H9 (cell line): ENCODE results near the gene FASTK. TPM values are rescaled to one million over a fixed set of nuclear protein-coding genes. Genes with fewer than 3 reads are reported as not detected.
A peak's percentile ranks its signal among the peaks of the same experiment; 100 is the strongest.

Source experiments
- DNase-seq: peaks from one replicate; pipeline ENCODE4 v3.0.0-alpha.2; 2017
- H2AFZ ChIP-seq: one replicate; pipeline ENCODE4 v1.6.1; 2013; ENCODE audit warnings: mild to moderate bottlenecking, low read length, control low read depth, moderate library complexity
- H2AK5ac ChIP-seq: 2 replicates; pipeline ENCODE4 v1.6.1; 2013; ENCODE audit warnings: low read length, control low read depth, mixed read lengths; ENCODE audit not compliant: insufficient read length
- H2BK120ac ChIP-seq: one replicate; pipeline ENCODE4 v1.6.1; 2013; ENCODE audit warnings: low read depth, mild to moderate bottlenecking, low read length, control low read depth, inconsistent platforms; ENCODE audit not compliant: poor library complexity, severe bottlenecking
- H2BK12ac ChIP-seq: 2 replicates; pipeline ENCODE4 v1.6.1; 2013; ENCODE audit warnings: low read length, control low read depth, mixed read lengths, low read depth; ENCODE audit not compliant: insufficient read length
- H2BK15ac ChIP-seq: 2 replicates; pipeline ENCODE4 v1.6.1; 2013; ENCODE audit warnings: low read depth, low read length, control low read depth
- H2BK20ac ChIP-seq: one replicate; pipeline ENCODE4 v1.6.1; 2013; ENCODE audit warnings: low read depth, mild to moderate bottlenecking, low read length, control low read depth, inconsistent platforms; ENCODE audit not compliant: poor library complexity, severe bottlenecking
- H2BK5ac ChIP-seq: 2 replicates; pipeline ENCODE4 v1.6.1; 2013; ENCODE audit warnings: low read length, control low read depth, mixed read lengths; ENCODE audit not compliant: insufficient read length
- H3K14ac ChIP-seq: 2 replicates; pipeline ENCODE4 v1.6.1; 2013; ENCODE audit warnings: low read length, control low read depth; ENCODE audit not compliant: insufficient read depth
- H3K18ac ChIP-seq: 2 replicates; pipeline ENCODE4 v1.6.1; 2013; ENCODE audit warnings: low read depth, mild to moderate bottlenecking, mixed read lengths, low read length, control low read depth; ENCODE audit not compliant: insufficient read length
- H3K23ac ChIP-seq: 2 replicates; pipeline ENCODE4 v1.6.1; 2013; ENCODE audit warnings: low read length, control low read depth, mixed read lengths, low read depth; ENCODE audit not compliant: insufficient read length
- H3K23me2 ChIP-seq: 2 replicates; pipeline ENCODE4 v1.6.1; 2013; ENCODE audit warnings: low read depth, mild to moderate bottlenecking, mixed read lengths, low read length, control low read depth; ENCODE audit not compliant: insufficient read length, poor library complexity, severe bottlenecking
- H3K27ac ChIP-seq: 2 replicates; pipeline ENCODE4 v1.5.1; 2013; ENCODE audit warnings: low read length, control low read depth, mixed read lengths, low read depth; ENCODE audit not compliant: insufficient read length
- H3K27me3 ChIP-seq: 2 replicates; pipeline ENCODE4 v1.6.1; 2013; ENCODE audit warnings: low read length, control low read depth, inconsistent platforms; ENCODE audit not compliant: insufficient read depth
- H3K4ac ChIP-seq: 2 replicates; pipeline ENCODE4 v1.6.1; 2013; ENCODE audit warnings: low read depth, mild to moderate bottlenecking, control low read depth, inconsistent platforms, low read length, moderate library complexity
- H3K4me1 ChIP-seq: 2 replicates; pipeline ENCODE4 v1.6.1; 2013; ENCODE audit warnings: low read length, control low read depth, inconsistent platforms; ENCODE audit not compliant: insufficient read depth
- H3K4me2 ChIP-seq: 2 replicates; pipeline ENCODE4 v1.6.1; 2013; ENCODE audit warnings: low read length, control low read depth, mixed read lengths; ENCODE audit not compliant: insufficient read length, insufficient read depth
- H3K56ac ChIP-seq: 2 replicates; pipeline ENCODE4 v1.6.1; 2013; ENCODE audit warnings: low read depth, mild to moderate bottlenecking, mixed read lengths, low read length, control low read depth; ENCODE audit not compliant: insufficient read length
- H3K79me1 ChIP-seq: 2 replicates; pipeline ENCODE4 v1.6.1; 2013; ENCODE audit warnings: low read depth, mild to moderate bottlenecking, moderate library complexity, low read length, control low read depth, inconsistent platforms; ENCODE audit not compliant: insufficient read depth, poor library complexity, severe bottlenecking
- H3K79me2 ChIP-seq: 2 replicates; pipeline ENCODE4 v1.6.1; 2013; ENCODE audit warnings: low read length, control low read depth, inconsistent platforms; ENCODE audit not compliant: insufficient read depth
- H3K9ac ChIP-seq: 2 replicates; pipeline ENCODE4 v1.6.1; 2013; ENCODE audit warnings: low read length, control low read depth, mixed read lengths; ENCODE audit not compliant: insufficient read length; ENCODE audit errors: extremely low read depth
- H3K9me3 ChIP-seq: one replicate; pipeline ENCODE4 v1.6.1; 2013; ENCODE audit warnings: low read depth, low read length, inconsistent platforms; ENCODE audit not compliant: control insufficient read depth
- H3T11ph ChIP-seq: one replicate; pipeline ENCODE4 v1.6.1; 2013; ENCODE audit warnings: mild to moderate bottlenecking, low read length, control low read depth, inconsistent platforms
- H4K20me1 ChIP-seq: one replicate; pipeline ENCODE4 v1.6.1; 2013; ENCODE audit not compliant: control insufficient read depth, insufficient read length, insufficient read depth
- H4K5ac ChIP-seq: 2 replicates; pipeline ENCODE4 v1.6.1; 2013; ENCODE audit warnings: low read depth, mild to moderate bottlenecking, mixed read lengths, low read length, control low read depth; ENCODE audit not compliant: insufficient read length
- H4K8ac ChIP-seq: replicated peaks from 2 replicates; pipeline ENCODE4 v1.6.1; 2013; ENCODE audit warnings: low read length, control low read depth, mixed read lengths, low read depth; ENCODE audit not compliant: insufficient read length
- H4K91ac ChIP-seq: 2 replicates; pipeline ENCODE4 v1.6.1; 2013; ENCODE audit warnings: low read depth, mild to moderate bottlenecking, moderate library complexity, mixed read lengths, low read length, control low read depth; ENCODE audit not compliant: insufficient read length
- H3K27ac Mint-ChIP-seq, 3 experiments: 2 replicates in 2 of 3; 3 replicates in 1 of 3; pipeline ENCODE4 v1.8.0; 2020 to 2021; ENCODE audit warnings: mixed read lengths in 3 of 3, mild to moderate bottlenecking in 1 of 3, moderate library complexity in 1 of 3
- H3K27me3 Mint-ChIP-seq: 2 replicates; pipeline ENCODE4 v1.8.0; 2021; ENCODE audit warnings: low read depth, mild to moderate bottlenecking, moderate library complexity, mixed read lengths
- H3K36me3 Mint-ChIP-seq, 3 experiments: 2 replicates in 2 of 3; 3 replicates in 1 of 3; pipeline ENCODE4 v1.8.0; 2020 to 2021; ENCODE audit warnings: low read depth in 3 of 3, mixed read lengths in 3 of 3; ENCODE audit not compliant: insufficient read depth in 1 of 3
- H3K4me1 Mint-ChIP-seq, 2 experiments: 2 replicates each; pipeline ENCODE4 v1.8.0; 2020; ENCODE audit warnings: mixed read lengths in 2 of 2
- H3K4me3 Mint-ChIP-seq, 2 experiments: 2 replicates in 1 of 2; 3 replicates in 1 of 2; pipeline ENCODE4 v1.8.0; 2020 to 2021; ENCODE audit warnings: mild to moderate bottlenecking in 2 of 2, mixed read lengths in 2 of 2, moderate library complexity in 1 of 2
- H3K9me3 Mint-ChIP-seq, 2 experiments: 2 replicates in 1 of 2; 3 replicates in 1 of 2; pipeline ENCODE4 v1.8.0; 2020; ENCODE audit warnings: mild to moderate bottlenecking in 2 of 2, mixed read lengths in 2 of 2, moderate library complexity in 1 of 2
- WGBS: extraction: QIAGEN DNeasy Blood & Tissue Kit; methylation state at CpG from one replicate; pipeline ENCODE4 v1.1.7; 2013; ENCODE audit warnings: missing lambda C conversion rate, low lambda C conversion rate, mixed read lengths; ENCODE audit not compliant: insufficient read length; ENCODE audit errors: extremely low coverage; 5-methylcytosine and 5-hydroxymethylcytosine counted together
- total RNA-seq: library from RNA; stranded (reverse); gene quantifications from 2 replicates; pipeline ENCODE4 v1.2.1, GENCODE V29; 2021
- TF ChIP-seq, protein P1 (sequence below): fragments of 200-600 bp; sonication (generic); conservative IDR thresholded peaks from 3 replicates; pipeline ENCODE4 v1.8.0; 2021; ENCODE audit warnings: antibody characterized with exemption, mild to moderate bottlenecking

The FASTK gene
- total RNA-seq, 1 experiment from 2014 or later: 57.8 TPM

DNA sequence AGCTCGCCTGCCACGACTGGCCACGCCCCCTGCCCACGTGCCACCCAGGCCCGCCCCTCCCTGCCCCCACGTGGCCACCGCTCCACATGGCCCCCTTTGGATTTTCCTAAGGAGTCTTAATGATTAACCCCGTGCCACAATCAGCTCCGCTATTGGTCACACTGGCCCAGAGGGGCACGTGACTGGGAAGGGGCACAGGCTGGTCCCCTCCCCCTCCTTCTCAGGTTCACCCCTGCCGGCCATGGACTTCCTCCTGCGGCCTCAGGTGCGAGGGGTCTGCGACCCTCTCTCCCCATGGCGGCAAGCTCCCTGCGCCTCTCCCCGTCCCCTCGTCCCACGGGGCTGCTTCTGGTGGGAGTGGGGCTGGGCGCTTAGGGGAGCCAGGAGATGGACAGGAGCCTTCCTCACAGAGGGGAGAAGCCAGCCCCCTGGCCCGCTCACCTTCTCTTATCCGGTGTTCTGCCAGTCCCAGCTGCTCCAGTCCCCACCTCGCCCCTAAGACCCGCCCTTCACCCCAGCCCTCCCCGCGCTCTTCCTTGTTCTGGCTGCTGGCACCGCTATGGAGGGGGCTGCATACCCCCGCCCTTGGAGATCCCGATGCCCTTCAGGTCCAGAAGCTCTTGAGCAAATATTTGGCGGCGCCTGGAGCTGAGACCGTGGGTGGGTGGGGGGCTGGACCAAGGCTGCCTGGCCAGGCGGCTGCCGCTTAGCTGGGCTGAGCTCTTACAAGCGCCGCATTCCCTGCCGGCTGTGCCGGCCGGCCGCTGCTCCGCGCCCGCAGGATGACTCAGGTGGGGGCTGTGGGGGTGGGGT is 18.0 kb downstream of the FASTK start:
- Histone ChIP-seq H3K23ac (no peak overlapping the region), H3T11ph (no peak overlapping the region), H3K56ac (no peak overlapping the region), H4K20me1 (no peaks in the 10 kb centered on the region), H3K4ac (no peak overlapping the region), H3K14ac (peak overlapping the region; percentile 61; the same call in 1 of the 2 replicates), H3K27ac (no peak overlapping the region), H2BK20ac (no peak overlapping the region), H3K9me3 (no peaks in the 10 kb centered on the region), H2BK120ac (no peak overlapping the region), H3K9ac (peak overlapping the region; percentile 30), H4K8ac (no peak overlapping the region), H3K18ac (peak overlapping the region; percentile 43), H4K5ac (no peak overlapping the region), H3K4me1 (peaks cover 8% of the 10 kb centered on the region), H2BK5ac (no peak overlapping the region), H2AK5ac (no peak overlapping the region), H3K79me1 (no peaks in the 10 kb centered on the region), H3K23me2 (peaks cover 32% of the 10 kb centered on the region), H2BK15ac (no peak overlapping the region), H2BK12ac (no peak overlapping the region), H4K91ac (no peak overlapping the region), H3K4me2 (peak overlapping the region; percentile 58), H3K27me3 (no peaks in the 10 kb centered on the region; the same call in 1 of the 2 replicates), H3K79me2 (no peaks in the 10 kb centered on the region), H2AFZ (no peak overlapping the region)
- Mint-ChIP-seq H3K27me3 (no peaks in the 10 kb centered on the region), H3K4me3 (peak overlapping the region; percentile 67 to 91), H3K9me3 (no peaks in the 10 kb centered on the region; a peak in 1 of 5 replicates), H3K4me1 (peaks cover 31 to 39% of the 10 kb centered on the region in 2 experiments), H3K36me3 (peaks cover 17 to 30% (median 26%) of the 10 kb centered on the region in 3 experiments; a peak in 6 of 7 replicates), H3K27ac (peak overlapping the region in 1 of 3 experiments; percentile 87; a peak in 3 of 7 replicates)
- TF ChIP-seq, protein P1, sequence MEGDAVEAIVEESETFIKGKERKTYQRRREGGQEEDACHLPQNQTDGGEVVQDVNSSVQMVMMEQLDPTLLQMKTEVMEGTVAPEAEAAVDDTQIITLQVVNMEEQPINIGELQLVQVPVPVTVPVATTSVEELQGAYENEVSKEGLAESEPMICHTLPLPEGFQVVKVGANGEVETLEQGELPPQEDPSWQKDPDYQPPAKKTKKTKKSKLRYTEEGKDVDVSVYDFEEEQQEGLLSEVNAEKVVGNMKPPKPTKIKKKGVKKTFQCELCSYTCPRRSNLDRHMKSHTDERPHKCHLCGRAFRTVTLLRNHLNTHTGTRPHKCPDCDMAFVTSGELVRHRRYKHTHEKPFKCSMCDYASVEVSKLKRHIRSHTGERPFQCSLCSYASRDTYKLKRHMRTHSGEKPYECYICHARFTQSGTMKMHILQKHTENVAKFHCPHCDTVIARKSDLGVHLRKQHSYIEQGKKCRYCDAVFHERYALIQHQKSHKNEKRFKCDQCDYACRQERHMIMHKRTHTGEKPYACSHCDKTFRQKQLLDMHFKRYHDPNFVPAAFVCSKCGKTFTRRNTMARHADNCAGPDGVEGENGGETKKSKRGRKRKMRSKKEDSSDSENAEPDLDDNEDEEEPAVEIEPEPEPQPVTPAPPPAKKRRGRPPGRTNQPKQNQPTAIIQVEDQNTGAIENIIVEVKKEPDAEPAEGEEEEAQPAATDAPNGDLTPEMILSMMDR: peak; percentile 9; the same call in 1 of the 3 replicates
- WGBS: no CpG with 5 or more reads among the region's 43 CpGs
- DNase-seq: peak; percentile 98
